ENCODE data around the gene TTC29.
"Not testable (repeated sequence)": the region's sequence is repeated elsewhere in the genome, so short reads cannot be mapped to it uniquely, and the experiment has no call there.

TTC29 gene

GRCh38 chr4:146709956-146710355 is 235.7 kb downstream of the TTC29 start:
- Mint-ChIP-seq H3K4me3 (no peak overlapping the region), H3K27me3 (no peaks in the 10 kb centered on the region), H3K27ac (no peak overlapping the region), H3K4me1 (no peaks in the 10 kb centered on the region), H3K36me3 (no peaks in the 10 kb centered on the region), H3K9me3 (no peaks in the 10 kb centered on the region)
- DNase-seq: no peak
- CTCF ChIA-PET: no interaction called here

DNA sequence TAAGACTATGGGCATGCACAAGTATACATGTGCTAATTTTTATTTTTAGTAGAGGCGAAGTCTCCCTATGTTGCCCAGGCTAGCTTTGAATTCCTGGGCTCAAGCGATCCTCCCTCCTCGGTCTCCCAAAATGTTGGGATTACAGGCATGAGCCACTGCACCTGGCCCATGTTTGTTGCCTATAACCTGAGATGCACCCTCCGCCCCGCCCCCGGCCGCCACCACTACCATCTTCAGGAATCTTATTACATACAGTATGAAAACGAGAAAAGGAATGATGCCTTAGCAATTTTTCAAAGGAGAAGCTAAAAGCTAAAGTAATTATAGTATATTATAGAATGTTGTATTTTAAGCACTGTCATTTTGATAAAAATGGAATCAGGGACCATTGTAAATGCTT is 245.8 kb downstream of the TTC29 start:
- no peaks in the 10 kb centered on the region for H3K36me3 Mint-ChIP-seq
- no peaks in the 10 kb centered on the region for H3K4me1 Mint-ChIP-seq
- CTCF ChIA-PET: no interaction called here
- no peaks in the 10 kb centered on the region for H3K27me3 Mint-ChIP-seq
- no peak overlapping the region for H3K4me3 Mint-ChIP-seq
- H3K27ac Mint-ChIP-seq: no peak overlapping the region
- no peaks in the 10 kb centered on the region for H3K9me3 Mint-ChIP-seq
- no peak for DNase-seq

DNA sequence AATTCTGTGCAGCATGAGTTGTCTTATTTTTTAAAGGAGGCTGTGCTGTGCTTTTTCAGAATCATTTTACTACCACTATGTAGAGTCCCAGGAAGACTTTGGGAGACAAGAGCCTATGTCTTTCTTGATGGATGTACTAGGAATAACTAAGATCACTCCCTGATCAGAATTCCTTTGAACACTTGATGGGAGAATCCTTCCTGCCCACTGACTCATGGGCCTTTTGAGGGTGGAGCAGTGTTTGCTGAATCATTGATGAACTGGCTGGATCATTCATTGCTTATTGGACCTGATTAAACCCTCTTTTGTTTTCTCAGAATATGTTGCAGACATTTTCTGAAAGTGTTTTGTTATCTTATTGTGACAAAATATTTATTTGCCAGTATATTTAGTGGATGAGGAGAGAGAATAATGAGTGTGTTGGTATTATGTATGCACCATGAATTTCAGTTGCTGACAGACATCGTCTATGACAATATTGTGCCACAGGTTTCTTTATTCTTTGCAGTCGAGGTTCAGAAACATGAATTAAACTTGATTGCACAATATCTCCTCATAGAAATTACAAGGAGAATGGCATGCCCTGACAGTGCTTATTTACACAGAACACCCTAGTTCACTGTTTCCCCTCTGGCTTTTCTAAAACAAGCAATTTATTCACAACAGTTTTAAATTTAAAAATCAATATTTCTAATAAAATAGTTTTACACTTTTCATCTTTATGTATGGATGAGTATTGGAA is 270.7 kb downstream of the TTC29 start:
- no peaks in the 10 kb centered on the region for H3K36me3 Mint-ChIP-seq
- H3K4me1 Mint-ChIP-seq: no peaks in the 10 kb centered on the region
- peaks cover 3% of the 10 kb centered on the region for H3K27me3 Mint-ChIP-seq
- no peak for DNase-seq
- CTCF ChIA-PET: no interaction called here
- H3K9me3 Mint-ChIP-seq: no peaks in the 10 kb centered on the region
- H3K27ac Mint-ChIP-seq: no peak overlapping the region
- no peak overlapping the region for H3K4me3 Mint-ChIP-seq

DNA sequence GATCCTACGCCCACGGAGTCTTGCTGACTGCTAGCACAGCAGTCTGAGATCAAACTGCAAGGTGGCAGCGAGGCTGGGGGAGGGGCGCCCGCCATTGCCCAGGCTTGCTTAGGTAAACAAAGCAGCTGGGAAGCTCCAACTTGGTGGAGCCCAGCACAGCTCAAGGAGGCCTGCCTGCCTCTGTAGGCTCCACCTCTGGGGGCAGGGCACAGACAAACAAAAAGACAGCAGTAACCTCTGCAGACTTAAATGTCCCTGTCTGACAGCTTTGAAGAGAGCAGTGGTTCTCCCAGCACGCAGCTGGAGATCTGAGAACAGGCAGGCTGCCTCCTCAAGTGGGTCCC is 281.7 kb downstream of the TTC29 start:
- H3K9me3 Mint-ChIP-seq, H3K27me3 Mint-ChIP-seq, H3K36me3 Mint-ChIP-seq, H3K4me1 Mint-ChIP-seq, H3K4me3 Mint-ChIP-seq, H3K27ac Mint-ChIP-seq, DNase-seq, CTCF ChIA-PET: not testable (repeated sequence)

DNA sequence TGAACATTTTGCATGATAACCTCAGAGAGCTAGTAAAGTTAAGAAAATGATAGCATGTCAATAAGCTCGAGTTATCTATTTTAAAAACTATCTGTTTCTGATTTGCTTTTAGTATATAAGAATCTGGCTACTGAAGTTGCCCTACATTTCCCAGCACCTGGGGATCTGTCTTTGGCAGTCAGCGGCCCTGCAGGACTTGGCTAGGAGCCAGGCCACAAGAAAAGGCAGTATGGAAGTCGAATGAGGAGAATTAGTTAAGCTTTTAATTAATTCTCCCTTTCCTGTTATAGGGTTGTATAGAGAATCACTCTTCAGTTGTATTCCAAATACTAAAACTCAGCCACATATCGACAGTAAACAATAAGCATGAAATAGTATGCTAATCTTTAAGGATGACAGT is 284.3 kb downstream of the TTC29 start:
- Mint-ChIP-seq H3K27me3 (no peaks in the 10 kb centered on the region), H3K36me3 (no peaks in the 10 kb centered on the region), H3K27ac (no peak overlapping the region), H3K4me3 (no peak overlapping the region), H3K4me1 (no peaks in the 10 kb centered on the region), H3K9me3 (peaks cover 5% of the 10 kb centered on the region)
- DNase-seq: no peak
- CTCF ChIA-PET: no interaction called here
